ENCODE measurements around the gene JTB. TPM values are rescaled to one million over a fixed set of nuclear protein-coding genes. Genes with fewer than 3 reads are reported as not detected.
"Not testable (repeated sequence)": the region's sequence is repeated elsewhere in the genome, so short reads cannot be mapped to it uniquely, and the experiment has no call there.

Gene JTB
- total RNA-seq, 4 donors from 2014 or later: 158 to 193 (median 180) TPM

DNA sequence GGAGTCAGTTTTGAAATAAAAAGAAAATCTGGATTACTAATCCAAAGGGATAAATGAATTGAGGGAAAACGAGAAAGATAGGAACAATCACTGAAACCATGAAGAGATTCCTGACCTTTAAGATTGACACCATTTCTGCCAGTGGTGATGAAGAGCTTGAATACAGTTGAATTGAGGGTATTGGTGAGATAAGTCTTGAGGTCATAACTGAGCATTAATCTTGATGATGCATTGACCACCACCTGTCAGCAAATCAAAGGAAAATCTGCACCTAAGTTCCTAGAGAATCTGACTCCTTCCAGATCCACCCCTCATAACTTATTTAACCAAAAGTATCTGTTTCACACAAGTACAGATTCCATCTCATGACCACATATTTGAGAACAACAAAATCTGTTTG, 34.7 kb upstream of the JTB start:
- ATAC-seq: no peak
- no peak for TF ChIP-seq POLR2AphosphoS5 (IDR thresholded peaks at IDR 0.05)
- no peak for TF ChIP-seq POLR2A (IDR thresholded peaks at IDR 0.05)
- no peak for TF ChIP-seq EP300 (IDR thresholded peaks at IDR 0.05)
- TF ChIP-seq, protein P1, sequence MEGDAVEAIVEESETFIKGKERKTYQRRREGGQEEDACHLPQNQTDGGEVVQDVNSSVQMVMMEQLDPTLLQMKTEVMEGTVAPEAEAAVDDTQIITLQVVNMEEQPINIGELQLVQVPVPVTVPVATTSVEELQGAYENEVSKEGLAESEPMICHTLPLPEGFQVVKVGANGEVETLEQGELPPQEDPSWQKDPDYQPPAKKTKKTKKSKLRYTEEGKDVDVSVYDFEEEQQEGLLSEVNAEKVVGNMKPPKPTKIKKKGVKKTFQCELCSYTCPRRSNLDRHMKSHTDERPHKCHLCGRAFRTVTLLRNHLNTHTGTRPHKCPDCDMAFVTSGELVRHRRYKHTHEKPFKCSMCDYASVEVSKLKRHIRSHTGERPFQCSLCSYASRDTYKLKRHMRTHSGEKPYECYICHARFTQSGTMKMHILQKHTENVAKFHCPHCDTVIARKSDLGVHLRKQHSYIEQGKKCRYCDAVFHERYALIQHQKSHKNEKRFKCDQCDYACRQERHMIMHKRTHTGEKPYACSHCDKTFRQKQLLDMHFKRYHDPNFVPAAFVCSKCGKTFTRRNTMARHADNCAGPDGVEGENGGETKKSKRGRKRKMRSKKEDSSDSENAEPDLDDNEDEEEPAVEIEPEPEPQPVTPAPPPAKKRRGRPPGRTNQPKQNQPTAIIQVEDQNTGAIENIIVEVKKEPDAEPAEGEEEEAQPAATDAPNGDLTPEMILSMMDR (IDR thresholded peaks at IDR 0.05): no peak
- 43 to 60% methylated on average over 1 of the region's 1 CpG for WGBS, 2 donors (ENCODE audit: low coverage in 1 of 2)

DNA sequence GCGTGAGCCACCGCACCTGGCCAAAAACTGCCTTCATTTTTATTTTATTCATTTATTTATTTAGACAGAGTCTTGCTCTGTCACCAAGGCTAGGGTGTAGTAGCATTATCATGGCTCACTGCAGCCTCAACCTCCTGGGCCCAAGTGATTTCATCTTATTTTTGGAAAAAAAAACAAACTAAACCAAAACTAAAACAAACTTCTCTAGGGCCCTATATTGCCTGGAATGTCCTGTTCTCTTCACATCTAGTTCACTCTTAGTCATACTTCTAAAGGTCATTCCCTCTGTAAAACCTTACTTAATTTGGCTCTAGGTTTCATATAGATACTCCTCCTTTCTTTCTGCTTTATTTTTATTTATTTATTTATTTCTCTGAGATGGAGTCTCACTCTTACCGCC, 28.7 kb upstream of the JTB start:
- Histone ChIP-seq H3K36me3 (no peaks in the 10 kb centered on the region), H3K9me3 (no peaks in the 10 kb centered on the region), H3K4me3 (no peak overlapping the region), H3K27me3 (no peaks in the 10 kb centered on the region), H3K4me1 (no peaks in the 10 kb centered on the region), H3K27ac (no peak overlapping the region)
- TF ChIP-seq, protein P1 (IDR thresholded peaks at IDR 0.05): no peak
- ATAC-seq: no peak
- 88 to 92% methylated on average over 2 to 3 of the region's 3 CpGs for WGBS, 2 donors (ENCODE audit: low coverage in 1 of 2)

More for the DNA sequence above, 34.7 kb upstream of the JTB start:
- Histone ChIP-seq H3K4me1 (no peaks in the 10 kb centered on the region), H3K4me3 (no peak overlapping the region), H3K9me3 (no peaks in the 10 kb centered on the region), H3K27me3 (no peaks in the 10 kb centered on the region), H3K36me3 (no peaks in the 10 kb centered on the region), H3K27ac (no peak overlapping the region)

DNA sequence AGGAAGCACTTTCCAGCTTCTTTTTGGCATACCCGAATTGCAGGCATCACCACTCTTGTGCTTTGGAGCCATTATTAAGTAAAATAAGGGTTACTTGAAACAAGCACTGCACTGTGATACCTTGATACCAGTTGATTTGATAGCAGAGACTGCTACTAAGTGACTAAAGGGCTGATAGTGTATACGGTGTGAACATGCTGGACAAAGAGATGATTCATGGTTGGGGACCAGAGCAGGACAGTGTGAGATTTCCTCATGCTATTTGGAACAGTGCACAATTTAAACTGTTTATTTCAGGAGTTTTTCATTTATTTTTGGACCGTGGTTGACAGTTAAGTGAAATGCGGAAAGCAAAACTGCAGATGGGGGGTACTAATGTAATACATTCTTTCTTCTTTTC, 22.9 kb upstream of the JTB start:
- 70 to 73% methylated on average over 4 of the region's 4 CpGs for WGBS, 2 donors (ENCODE audit: low coverage in 1 of 2)
- H3K9me3 ChIP-seq: no peaks in the 10 kb centered on the region
- ATAC-seq: no peak
- H3K27ac ChIP-seq: no peak overlapping the region
- TF ChIP-seq POLR2A (IDR thresholded peaks at IDR 0.05) (no peak), POLR2AphosphoS5 (IDR thresholded peaks at IDR 0.05) (no peak), EP300 (IDR thresholded peaks at IDR 0.05) (no peak)
- TF ChIP-seq, protein P1 (IDR thresholded peaks at IDR 0.05): no peak
- H3K4me1 ChIP-seq: peaks cover 0 to 1% (median 0%) of the 10 kb centered on the region in 3 donors
- H3K36me3 ChIP-seq: peaks cover 0 to 10% of the 10 kb centered on the region in 2 donors
- H3K4me3 ChIP-seq: no peak overlapping the region
- no peaks in the 10 kb centered on the region for H3K27me3 ChIP-seq

DNA sequence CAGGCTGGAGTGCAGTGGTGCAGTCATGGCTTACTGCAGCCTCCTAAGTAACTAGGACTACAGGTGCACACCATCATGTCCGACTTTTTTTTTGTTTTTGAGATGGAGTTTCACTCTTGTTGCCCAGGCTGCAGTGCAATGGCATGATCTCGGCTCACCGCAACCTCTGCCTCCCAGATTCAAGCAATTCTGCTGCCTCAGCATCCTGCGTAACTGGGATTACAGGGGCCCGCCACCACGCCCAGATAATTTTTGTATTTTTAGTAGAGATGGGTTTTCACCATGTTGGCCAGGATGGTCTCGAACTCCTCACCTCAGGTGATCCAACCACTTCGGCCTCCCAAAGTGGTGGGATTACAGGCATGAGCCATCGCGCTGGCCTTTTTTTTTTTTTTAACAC, 19.4 kb upstream of the JTB start:
- H3K27ac ChIP-seq, H3K9me3 ChIP-seq, H3K27me3 ChIP-seq, ATAC-seq, H3K4me3 ChIP-seq: not testable (repeated sequence)
- Histone ChIP-seq H3K36me3 (peaks cover 0 to 45% of the 10 kb centered on the region in 2 donors), H3K4me1 (peaks cover 3 to 31% (median 11%) of the 10 kb centered on the region in 3 donors)
- 89 to 100% methylated on average over 2 to 9 of the region's 10 CpGs for WGBS, 2 donors (ENCODE audit: low coverage in 1 of 2)

DNA sequence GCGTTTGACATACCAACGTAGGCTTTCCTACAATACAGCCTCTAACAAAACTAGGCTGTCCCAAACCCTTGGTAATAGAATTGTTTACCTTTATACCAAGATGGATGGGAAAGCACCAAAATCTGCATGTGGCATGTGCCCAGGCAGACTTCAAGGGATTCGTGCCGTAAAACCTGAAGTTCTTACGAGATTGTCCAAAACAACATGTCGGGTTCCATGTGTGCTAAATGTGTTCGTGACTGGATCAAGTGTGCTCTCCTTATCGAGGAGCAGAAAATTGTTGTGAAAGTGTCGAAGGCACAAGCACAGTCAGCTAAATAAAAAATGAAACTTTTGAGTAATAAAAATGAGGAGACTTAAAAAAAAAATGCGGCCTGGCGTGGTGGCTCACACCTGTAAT, 18.2 kb upstream of the JTB start:
- H3K4me3 ChIP-seq: no peak overlapping the region
- no peaks in the 10 kb centered on the region for H3K27me3 ChIP-seq
- H3K36me3 ChIP-seq: peaks cover 0 to 48% of the 10 kb centered on the region in 2 donors
- WGBS, 2 donors (ENCODE audit: low coverage in 1 of 2): 82 to 91% methylated on average over 4 to 11 of the region's 11 CpGs
- ATAC-seq: no peak
- H3K27ac ChIP-seq: no peak overlapping the region
- TF ChIP-seq, protein P1 (IDR thresholded peaks at IDR 0.05): no peak
- no peak for TF ChIP-seq POLR2AphosphoS5 (IDR thresholded peaks at IDR 0.05)
- TF ChIP-seq POLR2A (IDR thresholded peaks at IDR 0.05): no peak
- no peak for TF ChIP-seq EP300 (IDR thresholded peaks at IDR 0.05)
- no peaks in the 10 kb centered on the region for H3K9me3 ChIP-seq
- H3K4me1 ChIP-seq: peaks cover 6 to 37% (median 15%) of the 10 kb centered on the region in 3 donors

Data from gastroesophageal sphincter (tissue), 4 donors.